ENCODE measurements around the gene NSG1.

DNA sequence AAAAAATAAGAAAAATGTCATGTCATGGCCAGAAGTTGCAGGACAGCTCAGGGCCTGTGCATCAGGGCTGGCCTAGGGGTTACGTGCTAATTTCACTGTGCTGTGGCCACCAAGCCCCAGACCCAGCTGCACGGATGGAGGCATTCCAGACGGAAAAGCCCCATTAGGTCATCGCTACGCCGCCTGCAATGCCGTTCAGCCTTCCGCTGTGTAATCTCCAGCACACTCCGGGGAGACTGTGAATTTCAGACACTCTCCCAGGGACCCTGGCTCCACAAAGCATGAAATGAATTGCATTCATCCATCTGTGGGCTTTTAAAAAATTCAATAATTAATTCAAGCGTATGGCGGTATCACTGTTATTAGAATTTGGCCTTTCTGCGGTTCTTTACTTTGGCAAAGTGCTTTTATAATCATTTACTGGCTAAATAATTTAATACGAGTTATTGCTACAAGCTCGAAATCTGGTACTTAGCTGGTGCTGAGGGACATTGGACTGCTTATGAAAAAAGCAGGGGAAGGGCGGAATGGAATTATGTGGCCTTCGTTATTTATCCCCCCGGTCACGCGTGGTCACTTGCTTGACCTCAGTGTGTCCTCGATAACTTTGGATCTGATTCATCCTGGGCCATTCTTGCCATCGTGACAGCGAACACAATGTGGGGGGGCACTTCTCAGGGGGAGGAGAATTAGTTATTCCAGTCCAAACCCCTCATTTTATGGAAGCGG, 9.0 kb upstream of the NSG1 start:
- TF ChIP-seq, protein P1, sequence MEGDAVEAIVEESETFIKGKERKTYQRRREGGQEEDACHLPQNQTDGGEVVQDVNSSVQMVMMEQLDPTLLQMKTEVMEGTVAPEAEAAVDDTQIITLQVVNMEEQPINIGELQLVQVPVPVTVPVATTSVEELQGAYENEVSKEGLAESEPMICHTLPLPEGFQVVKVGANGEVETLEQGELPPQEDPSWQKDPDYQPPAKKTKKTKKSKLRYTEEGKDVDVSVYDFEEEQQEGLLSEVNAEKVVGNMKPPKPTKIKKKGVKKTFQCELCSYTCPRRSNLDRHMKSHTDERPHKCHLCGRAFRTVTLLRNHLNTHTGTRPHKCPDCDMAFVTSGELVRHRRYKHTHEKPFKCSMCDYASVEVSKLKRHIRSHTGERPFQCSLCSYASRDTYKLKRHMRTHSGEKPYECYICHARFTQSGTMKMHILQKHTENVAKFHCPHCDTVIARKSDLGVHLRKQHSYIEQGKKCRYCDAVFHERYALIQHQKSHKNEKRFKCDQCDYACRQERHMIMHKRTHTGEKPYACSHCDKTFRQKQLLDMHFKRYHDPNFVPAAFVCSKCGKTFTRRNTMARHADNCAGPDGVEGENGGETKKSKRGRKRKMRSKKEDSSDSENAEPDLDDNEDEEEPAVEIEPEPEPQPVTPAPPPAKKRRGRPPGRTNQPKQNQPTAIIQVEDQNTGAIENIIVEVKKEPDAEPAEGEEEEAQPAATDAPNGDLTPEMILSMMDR (IDR thresholded peaks at IDR 0.05; ENCODE audit: poor library complexity) = no peak
- TF ChIP-seq EZH2 (IDR thresholded peaks at IDR 0.05; ENCODE audit: borderline replicate concordance) = no peak
- TF ChIP-seq EZH2phosphoT487 (IDR thresholded peaks at IDR 0.05; ENCODE audit: low read depth, severe bottlenecking, unreplicated experiment) = no peak
